Muscle of back (tissue), 11 donors: ENCODE data around the gene CD2. TPM values are rescaled to one million over a fixed set of nuclear protein-coding genes. Genes with fewer than 3 reads are reported as not detected.
"Not testable (repeated sequence)": the region's sequence is repeated elsewhere in the genome, so short reads cannot be mapped to it uniquely, and the experiment has no call there.

ENCODE experiments used
- DNase-seq, 3 donors: peaks; one replicate each; pipeline versions ENCODE4 v3.0.0 to v3.0.0-alpha.2; 2013
- polyA plus RNA-seq, 10 donors: library from polyadenylated mRNA; unstranded; fragments of 120-200 nt; gene quantifications; one replicate each; pipeline ENCODE4 v1.2.1, GENCODE V29; 2013; ENCODE audit not compliant: insufficient read length in 10 of 10

The CD2 gene
- polyA plus RNA-seq, 10 donors, result 0.17 to 10.1 (median 0.56) TPM

DNA sequence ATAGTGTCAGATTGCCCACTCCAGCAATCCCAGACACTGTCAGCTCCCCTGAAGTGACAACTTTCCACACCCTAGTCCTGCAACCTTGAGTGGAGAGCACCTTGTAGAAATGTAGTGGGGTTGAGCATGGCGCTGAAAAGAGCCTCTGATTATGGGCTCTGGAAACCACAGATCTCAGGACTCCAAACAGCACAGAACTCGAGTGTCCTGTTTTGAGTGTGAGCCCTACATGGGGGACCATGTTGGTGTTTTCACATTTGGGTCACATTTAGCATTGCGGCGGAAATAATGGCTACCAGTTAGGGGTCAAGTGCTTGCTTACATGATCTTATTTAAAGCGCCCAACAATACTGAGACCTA is 4.2 kb downstream of the CD2 start:
- DNase-seq, result not testable (repeated sequence)

DNA sequence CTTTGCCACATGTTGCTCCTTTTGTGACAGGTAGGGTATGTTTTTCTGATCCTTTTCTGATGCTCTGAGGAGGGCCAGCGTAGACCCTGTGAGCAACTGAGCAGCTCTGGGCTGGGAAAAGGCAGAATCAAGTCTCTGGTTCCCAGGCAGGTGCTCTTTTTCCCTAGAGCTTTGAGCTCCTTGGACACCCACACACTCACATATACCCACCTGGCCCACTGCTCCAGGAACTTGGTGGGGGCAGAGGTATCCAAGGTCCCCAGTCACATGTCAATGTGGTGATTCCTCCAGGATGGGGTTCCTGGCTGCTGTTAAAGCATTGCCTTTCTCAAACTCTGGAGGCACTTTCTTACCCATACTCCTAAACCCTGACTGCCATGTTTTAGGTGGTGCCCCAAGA is 5.4 kb downstream of the CD2 start:
- DNase-seq, result no peak

DNA sequence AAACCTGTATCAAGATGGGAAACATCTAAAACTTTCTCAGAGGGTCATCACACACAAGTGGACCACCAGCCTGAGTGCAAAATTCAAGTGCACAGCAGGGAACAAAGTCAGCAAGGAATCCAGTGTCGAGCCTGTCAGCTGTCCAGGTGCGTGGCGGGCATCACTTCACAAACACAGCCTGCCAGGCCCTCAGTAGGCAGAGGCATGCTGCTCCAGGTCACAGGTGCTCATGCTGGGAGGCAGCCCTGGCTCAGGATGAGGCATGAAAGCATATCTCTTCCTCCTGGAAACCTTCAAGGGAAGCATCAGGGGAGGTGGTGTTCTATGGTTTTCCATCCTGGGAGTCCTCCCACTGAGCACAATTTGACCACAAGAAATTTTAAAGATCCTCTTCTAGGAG is 6.3 kb downstream of the CD2 start:
- DNase-seq, result no peak

DNA sequence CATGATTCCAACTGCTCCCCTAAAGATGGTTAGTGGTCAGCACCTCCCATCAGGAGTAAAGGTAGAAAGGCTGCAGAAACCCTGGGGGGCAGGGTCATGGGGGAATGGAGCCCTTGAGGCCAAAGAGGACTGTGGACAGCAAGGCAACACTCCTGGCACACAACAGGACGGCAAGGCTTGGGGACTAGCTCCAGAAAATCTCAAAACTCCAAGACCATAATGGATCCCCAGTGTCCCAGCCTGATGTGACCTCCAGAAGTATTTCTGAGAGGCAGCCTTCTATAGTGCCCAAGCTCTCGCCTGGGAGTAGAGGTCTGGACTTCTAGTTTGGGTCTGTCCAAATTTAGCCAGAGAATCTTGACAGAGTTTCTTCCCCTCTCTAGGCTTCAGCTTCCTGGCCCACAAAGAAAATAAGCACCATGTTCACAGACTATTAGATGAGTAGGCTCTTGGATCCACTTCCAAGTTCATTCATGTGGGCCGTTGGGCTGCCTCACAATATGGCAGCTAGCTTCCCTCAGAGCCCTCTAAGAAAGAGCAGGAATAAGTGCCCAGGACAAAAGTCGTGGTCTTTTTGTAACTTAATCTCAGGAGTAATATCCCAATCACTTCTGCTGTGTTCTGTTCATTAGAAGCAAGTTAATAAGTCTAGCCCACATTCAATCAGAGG is 6.9 kb downstream of the CD2 start:
- no peak for DNase-seq

DNA sequence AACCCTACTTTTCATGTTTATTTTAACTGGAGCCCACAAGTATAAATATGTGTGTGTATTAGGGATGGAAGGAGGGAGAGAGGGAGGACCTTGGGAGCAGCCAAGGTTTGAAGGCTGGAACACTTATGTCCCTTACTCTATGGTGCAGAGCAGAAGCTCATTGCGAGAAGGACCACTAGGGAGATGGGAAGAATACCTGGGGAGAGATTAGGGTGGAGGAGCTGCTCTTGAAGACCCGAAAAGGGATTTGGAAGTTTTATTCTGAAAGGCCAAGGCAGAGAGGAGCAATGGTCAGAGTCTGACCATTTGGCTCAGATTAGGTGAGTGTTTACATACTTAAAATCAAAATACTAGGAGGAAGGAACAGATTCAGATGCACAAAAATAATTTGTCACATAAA is 8.1 kb downstream of the CD2 start:
- DNase-seq, result no peak

DNA sequence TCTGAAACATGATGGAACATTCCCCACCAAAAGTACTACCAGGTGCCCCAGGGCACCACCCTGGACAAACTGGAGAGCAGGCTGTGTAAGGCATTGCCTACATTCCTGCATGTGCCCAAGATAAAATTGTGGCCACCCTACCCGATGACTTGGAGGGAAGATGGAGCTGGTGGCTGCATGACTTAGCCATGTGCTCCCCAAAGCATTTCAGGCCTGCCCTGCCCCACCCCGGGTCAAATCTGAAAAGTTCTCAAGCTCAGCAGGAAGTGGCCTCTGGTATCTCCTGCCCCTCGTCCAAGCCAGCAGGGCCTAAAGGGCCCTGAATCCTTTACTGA is 8.5 kb downstream of the CD2 start:
- no peak for DNase-seq

DNA sequence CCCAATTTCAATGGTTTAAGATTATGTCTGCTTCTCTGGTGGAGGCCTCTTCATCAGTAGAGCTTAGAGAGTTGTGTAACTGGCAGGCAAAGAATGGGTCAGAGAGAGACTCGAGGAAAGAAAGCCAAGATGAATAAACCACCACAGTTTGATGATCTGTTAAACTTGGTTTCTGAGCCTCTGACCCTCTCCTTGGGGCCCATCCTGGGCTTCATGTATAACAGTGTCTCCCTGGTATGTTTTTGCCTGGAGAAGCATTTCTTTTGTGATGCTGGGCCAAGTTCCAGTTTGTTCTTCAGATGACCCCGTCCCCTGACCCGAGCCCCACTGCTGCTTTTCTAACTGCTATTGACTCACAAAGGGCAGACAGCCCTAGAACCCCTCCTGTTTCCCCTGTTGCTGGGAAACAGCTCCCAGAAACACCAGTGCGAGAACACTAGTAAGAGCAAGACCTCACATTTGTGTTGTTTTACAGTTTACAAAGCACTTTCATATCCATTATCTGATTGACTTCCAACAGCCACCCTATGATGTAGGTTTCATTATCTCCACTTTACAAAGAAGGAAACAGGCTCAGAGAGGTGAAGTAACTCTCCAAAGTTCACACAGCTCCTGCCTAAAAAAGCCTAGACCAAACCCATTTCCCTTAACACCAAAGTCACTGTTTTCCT is 9.0 kb downstream of the CD2 start:
- peak in 2 of 3 donors; percentile 64 to 82 for DNase-seq

DNA sequence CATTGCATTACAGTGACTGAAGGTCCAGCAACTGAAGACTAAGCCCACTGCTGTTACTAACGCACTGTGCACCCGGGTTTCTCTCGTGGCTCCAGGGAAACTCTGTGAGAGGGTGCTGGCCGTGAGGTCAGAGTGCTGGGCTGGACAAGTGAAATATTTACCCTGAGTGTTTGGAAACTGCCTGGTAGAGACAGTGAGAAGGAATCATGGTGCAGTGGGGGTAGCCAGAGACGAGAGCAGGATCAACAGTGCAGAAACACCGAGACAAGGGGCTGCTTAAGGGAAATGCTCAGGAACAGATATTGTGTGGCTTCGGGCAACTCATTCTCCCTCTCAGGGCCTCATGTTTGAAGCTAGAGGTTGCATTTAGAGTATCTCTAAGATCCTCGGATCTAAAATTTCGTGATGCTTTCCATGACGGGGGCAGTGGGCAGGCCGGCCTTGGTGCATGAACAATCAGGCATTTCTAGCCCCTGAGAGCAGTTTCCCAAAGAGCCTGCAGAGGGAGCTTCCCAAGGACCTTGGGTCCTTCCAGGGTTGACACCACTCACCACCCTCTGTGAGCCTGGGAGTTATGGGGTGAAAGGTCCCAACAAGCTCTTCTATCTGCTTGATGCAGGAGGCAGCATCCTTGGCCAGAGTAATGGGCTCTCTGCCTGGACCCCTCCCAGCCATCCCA is 9.7 kb downstream of the CD2 start:
- peak in 1 of 3 donors; percentile 45 for DNase-seq

DNA sequence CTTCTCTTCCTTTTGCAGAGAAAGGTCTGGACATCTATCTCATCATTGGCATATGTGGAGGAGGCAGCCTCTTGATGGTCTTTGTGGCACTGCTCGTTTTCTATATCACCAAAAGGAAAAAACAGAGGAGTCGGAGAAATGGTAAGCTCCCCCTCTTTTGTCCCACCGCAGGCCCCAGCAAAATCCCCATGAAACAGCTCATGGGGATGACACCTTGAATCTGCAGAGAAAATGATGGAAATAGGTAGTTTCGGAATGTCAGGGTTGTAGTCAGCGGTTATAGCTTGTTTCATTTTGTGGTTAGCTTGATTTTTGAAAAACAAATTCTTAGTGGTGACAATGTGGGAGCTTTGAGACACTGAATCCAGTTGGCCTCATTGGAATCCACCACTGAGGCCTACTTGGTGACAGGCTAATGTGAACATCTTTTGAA is 10.3 kb downstream of the CD2 start:
- no peak for DNase-seq

DNA sequence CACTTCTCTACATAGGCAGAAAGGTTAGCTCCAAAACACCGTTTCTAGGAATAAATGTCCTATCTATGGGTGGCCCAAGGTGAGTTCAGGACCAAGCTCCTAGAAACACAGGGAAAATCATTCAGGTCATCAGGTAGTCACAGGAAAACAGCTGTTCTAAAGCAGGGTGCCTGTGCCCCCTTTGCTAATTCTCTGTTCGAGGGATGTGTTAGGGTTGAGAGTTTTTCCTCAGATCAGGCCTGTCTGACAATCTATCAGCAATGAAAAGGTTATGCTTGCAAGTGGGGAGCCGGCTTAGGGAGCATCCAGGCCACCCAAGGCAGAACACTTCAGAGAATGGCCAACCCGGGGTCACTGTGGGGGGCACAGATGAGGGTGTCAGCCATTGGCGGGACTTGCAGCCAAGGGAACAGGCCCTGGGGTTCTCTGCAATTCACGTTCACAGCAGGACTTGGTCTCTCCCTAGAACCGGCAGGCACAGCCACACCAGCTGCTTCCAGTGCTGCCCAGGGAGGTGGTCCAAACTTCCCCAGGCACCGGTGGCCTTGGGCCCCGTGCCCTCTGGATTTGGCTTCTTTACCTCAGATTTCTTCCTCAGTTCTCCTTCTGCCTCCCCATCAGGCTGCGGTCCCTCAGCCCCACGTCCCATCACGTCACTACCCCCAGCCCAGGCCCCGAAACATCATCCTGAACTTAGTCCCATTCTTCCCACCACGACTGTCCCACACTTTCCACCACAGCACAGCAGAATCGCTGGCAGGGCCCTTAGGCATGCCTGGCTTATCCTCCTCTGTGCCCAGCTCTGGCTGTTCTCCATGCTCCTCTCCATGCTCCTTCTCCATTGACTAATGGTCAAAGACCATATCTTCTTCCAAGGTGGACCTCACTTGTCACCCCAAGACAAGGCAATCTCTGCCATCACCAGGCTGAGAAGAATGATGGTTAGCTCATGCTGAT is 11.0 kb downstream of the CD2 start:
- no peak for DNase-seq

DNA sequence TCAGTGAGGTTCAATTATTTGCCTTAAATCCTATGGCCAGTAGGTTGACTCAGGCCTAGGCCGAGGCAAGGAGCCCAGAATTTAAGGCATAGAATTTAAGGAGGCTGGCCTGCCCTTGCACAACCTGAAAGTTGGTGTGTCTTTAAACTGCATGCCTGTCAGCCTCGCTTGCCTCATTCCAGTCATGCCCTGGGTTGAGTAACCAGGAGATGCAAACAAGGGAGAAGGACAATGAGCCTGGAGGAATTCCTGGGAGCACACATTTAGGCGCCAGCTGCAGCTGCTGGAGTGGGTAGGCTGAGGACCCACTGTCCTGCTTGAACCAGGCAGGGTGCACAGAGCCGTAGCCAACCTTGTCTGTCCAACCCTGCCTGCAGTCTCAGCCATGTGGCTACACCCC is 11.7 kb downstream of the CD2 start:
- DNase-seq, result no peak

DNA sequence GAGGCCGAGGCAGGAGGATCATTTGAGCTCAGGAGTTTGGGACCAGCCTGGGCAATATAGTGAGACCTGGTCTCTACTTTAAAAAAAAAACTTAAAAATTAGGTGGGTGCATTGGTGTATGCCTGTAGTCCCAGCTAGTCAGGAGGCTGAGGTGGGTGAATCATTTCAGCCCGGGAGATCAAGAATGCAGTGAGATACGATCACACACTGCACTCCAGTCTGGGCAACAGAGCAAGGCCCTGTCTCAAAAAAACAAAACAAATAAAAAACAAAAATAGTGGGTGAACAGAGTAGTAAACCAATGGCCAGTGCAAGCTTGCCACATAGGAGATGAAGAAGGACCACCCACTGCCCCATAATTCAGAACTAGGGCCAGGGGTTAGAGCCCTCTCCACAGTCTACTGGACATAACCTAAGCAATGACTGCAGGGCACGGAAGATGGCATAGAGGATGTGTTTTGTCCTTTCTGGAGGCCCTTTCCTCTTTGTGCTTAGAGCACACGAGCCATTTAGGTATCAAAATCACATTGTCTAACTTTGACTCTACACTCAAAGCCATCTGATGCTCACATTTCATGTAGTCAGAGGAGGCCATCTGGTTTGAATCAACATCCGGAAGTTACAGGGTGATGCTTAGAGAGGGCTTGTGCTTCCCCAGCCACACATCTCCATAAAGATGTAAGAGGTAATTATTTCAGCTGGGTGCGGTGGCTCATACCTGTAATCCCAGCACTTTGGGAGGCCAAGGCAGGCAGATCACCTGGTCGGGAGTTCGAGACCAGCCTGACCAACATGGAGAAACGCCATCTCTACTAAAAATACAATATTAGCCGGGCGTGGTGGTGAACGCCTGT is 12.6 kb downstream of the CD2 start:
- peak in 1 of 3 donors; percentile 52 for DNase-seq

DNA sequence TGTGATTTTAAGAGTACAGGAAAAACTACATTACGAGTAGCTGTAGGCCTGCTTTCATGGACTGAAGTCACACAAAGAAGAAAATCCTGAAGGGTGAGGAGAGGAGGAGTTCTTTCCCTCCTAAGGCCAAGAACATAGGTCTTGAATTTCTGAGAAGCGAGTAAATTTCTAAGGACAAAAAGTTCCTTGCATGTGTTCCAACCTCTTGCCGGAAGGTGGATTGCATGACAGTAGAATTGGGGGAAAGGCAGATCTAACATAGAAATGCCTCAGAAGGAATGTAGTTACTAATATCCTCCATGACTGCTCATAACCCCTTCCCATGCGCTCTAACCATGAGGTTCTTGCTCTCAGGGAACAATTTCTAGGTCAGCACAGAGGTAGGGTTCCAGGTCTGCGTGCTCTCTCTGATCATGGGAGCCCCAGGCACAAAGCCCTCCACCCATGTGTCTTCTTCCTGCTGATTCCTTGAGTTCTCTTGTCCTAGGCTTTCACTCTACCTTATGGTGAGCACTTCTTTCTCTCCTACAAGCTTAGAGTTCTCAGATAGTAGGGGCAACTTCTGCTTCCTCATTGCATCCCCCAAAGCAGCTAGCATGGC is 13.7 kb downstream of the CD2 start:
- DNase-seq, result no peak

DNA sequence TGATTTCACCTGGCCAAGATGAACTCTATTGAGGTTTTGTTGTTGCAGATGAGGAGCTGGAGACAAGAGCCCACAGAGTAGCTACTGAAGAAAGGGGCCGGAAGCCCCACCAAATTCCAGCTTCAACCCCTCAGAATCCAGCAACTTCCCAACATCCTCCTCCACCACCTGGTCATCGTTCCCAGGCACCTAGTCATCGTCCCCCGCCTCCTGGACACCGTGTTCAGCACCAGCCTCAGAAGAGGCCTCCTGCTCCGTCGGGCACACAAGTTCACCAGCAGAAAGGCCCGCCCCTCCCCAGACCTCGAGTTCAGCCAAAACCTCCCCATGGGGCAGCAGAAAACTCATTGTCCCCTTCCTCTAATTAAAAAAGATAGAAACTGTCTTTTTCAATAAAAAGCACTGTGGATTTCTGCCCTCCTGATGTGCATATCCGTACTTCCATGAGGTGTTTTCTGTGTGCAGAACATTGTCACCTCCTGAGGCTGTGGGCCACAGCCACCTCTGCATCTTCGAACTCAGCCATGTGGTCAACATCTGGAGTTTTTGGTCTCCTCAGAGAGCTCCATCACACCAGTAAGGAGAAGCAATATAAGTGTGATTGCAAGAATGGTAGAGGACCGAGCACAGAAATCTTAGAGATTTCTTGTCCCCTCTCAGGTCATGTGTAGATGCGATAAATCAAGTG is 14.3 kb downstream of the CD2 start:
- DNase-seq, result no peak

DNA sequence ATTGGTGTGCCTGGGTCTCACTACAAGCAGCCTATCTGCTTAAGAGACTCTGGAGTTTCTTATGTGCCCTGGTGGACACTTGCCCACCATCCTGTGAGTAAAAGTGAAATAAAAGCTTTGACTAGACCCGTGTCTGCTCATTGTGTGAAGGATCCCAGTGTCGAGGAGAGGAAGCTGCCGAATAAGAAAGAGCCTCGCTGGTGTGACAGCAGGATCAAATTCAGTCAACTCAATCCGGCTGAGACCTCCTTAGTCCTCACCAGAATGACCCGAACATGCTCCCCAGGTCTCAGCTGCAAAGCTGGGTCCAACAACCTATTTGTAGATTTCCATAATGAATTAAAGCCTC is 14.8 kb downstream of the CD2 start:
- DNase-seq, result no peak

DNA sequence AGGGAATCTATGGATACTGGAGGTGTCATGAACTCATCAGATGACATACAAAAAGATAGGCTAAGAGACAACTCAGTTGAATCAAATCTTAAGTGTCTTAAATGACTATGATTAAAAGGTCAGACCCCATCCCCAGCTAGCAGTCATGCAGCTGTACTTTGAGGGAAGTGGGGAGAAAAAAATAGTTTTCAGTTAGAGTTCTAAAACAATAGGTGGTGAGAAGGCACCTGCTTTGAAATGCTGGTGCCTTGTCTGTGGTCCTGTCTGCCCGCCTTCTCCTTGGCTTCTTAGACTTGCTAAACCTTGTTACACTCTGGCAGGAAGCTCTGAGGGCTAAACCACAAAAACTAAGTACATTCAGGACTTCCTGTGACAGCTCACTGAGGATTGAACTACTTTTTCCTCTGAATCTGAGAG is 15.3 kb downstream of the CD2 start:
- DNase-seq, result no peak

DNA sequence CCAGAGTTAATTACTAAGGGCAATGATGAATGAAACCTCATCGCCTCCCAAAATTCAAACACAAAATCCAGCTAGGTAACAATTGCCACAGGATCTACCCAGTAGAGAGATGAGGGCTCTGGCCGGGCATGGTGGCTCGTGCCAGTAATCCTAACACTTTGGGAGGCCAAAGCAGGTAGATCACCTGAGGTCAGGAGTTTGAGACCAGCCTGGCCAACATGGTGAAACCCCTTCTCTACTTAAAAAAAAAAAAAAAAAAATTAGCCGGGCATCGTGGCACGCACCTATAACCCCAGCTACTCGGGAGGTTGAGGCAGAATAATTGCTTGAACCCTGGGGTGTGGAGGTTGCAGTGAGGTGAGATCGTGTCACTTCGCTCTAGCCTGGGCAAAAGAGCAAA is 15.8 kb downstream of the CD2 start:
- no peak for DNase-seq

DNA sequence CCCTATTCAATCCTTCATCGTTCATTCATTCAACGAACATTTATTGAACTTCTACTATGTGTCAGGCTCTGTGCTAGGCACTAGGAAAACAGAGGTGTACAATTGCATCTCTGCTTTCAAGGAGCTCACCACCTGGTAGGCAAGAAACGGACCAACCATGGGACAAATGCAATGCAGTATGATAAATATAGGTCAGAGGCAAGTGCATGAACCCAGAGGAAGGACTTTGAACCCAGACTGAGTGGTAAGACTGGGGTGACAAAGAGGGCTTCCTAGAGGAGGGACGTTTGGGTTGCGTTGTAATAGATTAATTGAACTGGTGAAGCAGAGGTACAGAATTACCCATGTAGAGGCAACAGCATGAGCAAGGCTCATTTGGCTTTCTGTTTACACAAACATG is 16.4 kb downstream of the CD2 start:
- DNase-seq, result no peak

DNA sequence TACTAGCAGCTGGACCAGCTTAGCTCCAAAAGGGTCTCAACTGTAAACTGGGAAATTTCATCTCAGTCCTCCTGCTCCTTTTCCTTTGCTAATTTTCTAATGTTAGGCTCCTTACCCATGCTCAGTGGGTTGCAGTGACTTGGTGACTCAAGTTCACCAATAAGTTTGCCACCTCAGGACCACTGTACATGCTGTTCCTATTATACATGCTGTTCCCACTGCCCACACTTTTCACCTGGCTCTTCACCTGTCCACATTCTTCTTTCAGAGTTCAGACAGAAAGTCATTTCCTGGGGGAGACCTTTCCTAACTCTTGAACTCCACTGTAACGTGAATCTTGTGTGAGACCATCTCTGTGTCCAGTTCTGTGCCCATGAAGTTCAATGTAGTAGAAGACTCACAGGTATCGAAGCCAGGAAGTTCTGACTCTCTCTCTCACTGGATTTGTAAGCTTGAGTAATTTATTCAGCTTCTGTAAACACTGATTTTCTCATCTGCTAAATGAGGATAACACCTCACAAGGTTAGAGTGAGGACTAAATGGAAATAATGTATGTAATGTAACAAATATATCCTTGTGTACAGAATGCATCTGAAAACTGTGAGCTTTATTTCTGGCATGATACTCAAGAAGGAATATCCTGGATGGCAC is 17.9 kb downstream of the CD2 start:
- DNase-seq, result no peak

DNA sequence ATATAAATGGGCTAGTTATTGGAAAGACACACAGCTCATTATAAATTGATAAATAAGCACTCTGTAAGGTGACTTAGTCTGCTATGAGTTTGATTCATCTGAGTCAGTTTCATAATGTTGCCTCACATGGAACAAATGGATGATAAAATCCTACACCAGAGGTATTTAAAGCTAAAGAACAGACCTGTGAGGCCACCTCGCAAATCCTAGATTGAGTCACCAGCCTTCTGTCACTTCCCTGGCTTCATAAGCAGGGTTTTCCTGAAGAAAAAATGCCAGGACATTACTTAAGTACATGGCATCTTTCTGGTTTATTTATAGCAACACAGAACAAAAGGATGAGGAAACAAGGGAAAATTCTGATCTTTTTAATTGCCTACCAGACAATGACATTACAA is 18.4 kb downstream of the CD2 start:
- no peak for DNase-seq
